Measurements from ENCODE around the gene LMF1.
"Not testable (repeated sequence)": the region's sequence is repeated elsewhere in the genome, so short reads cannot be mapped to it uniquely, and the experiment has no call there.

The LMF1 gene

DNA sequence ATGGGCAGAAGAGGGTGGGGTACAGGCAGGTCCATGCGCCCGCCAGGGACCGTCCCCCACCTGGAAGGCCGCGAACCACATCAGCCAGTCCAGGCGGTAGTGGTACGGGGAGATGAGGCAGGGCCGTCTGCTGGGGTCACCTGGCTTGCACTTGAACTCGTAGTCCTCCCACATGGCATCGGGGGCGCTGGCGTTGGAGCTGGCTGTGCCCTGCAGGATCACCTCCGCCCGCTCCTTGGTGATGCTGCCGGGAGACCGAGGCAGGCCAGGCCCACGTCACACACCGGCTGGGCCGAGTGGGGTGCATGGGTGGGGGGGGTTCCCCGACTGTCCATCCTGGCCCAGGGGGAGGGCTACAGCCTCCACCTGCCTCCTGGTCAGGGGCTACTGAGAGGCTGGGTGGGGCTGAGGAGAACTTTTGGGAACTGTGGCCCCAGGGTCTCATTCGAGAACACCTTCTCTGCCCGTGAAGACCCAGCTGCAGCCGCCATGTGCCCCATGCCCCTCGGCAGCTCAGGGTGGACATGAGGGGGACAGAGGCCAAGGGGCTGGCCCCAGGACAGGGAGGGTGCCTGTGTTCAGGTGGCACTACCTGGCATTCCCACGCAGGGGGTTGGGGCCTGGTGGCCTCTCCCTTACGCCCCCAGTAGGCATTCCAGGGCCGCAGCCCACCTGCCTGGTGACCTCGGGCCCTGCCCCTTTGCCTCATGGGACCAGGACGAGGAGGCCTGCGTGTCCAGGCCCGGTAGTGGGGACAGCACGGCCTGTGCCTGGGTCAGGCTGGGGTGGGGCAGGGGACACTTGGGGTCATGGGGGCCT, 100.8 kb downstream of the LMF1 start:
- DNase-seq (ENCODE audit: low spot score), result no peak

DNA sequence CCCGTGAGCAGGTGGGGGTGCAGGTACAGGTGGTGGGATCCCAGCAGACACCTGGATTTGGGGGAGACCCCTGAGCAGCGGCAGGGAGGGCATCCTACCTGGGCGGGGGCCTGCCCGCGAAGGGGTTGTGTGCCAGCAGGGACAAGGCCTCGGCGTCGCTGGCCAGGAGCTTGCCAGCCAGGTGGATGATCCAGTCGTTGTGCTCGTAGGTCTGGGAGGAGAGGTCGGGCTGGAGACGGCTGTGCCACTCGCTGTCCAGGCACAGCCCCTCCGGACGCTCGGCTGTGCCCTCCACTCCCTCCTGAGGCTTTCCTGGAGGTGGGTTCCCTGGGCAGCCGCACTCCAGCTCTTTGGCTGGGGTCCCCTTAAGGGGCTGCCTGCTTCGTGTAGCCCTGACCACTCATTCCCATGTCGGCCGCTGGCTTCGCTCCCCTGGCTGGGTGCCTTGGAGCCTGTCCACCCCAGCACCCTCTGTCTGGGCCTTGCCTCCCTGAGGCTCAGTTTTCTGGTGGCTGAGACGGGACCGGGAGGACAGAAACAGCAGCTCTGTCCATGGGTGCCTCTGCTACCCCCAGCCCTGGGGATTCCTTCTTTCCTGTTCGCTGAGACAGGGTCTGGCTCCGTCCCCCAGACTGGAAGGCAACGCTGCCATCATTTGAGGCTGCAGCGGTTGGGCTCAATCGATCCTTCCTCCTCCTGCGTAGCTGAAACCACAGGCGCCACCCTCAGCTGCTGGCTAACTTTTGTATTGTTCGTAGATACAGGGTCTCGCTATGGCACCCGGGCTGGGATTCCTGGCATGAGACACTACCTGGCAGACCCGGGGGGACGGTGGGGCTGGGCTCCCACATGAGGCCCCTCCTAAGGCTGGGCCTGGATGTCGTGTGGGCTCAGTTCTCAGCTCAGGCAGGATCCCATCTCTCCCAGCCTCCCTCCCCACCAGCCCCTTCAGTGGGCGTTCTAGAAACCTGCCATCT, 101.7 kb downstream of the LMF1 start:
- no peak for DNase-seq (ENCODE audit: low spot score)

DNA sequence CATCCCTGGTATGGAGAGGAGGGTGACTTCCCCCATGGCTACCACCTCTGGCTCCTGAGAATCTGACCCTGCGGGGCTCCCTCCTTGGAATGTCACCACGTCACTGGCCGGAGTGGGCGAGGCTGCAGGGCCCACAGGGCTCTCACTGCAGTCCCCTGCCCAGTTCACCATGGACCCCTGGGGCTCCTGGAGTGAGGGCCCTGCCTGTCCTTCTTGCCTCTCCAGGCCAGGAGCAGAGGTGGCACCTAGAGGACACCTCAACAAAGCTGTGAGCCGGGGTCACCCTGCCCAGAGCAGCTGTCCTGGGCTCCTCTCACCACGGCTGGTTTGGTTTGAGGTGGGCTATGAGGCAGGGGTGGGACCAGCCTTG, 102.4 kb downstream of the LMF1 start:
- no peak for DNase-seq (ENCODE audit: low spot score)

DNA sequence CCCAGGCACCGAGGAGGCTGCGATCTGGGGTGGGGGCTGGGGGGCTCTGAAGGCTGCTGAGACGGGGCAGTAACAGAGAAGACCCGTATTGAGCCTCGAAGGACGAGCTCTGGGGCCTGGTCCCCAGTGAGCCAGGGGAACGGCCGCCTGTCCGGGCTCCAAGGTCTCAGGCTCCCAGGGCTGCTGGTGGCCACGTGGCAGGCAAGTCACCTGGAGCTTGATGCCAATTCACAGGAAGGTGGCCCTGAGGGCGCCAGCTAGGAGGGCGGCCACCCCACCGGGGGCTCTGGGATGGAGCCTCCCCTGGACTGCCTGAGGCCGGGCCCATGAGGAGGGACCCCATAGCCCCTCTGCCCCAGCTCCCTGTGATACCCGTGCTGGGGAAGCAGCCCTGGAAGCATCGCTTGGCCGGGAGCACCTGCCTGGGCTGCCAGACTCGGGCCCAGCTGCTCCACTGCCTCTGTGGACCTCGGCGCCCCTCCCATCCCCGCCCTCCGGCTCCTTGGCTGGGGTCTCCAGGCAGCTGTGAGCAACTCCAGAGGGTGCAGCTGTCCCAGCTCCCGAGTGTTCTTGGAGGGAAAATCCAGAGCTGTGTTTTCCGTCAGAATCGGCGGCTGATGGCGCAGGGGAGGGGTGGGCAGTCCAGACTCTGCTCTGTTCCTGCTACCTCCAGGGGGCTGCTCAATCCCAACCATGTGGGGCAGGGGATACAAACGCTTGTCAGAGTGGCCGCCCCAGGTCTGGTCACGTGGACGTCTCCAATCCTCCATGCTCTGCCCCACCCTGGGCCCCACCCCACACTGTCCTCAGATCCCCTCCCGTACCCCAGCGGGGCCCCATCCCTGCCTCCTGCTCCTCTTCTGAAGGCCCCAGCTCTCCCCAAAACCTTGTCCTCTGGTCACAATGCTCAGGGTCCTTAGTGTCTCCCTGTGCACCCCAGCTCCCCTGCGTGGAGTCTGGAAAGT, 103.1 kb downstream of the LMF1 start:
- no peak for DNase-seq (ENCODE audit: low spot score)

DNA sequence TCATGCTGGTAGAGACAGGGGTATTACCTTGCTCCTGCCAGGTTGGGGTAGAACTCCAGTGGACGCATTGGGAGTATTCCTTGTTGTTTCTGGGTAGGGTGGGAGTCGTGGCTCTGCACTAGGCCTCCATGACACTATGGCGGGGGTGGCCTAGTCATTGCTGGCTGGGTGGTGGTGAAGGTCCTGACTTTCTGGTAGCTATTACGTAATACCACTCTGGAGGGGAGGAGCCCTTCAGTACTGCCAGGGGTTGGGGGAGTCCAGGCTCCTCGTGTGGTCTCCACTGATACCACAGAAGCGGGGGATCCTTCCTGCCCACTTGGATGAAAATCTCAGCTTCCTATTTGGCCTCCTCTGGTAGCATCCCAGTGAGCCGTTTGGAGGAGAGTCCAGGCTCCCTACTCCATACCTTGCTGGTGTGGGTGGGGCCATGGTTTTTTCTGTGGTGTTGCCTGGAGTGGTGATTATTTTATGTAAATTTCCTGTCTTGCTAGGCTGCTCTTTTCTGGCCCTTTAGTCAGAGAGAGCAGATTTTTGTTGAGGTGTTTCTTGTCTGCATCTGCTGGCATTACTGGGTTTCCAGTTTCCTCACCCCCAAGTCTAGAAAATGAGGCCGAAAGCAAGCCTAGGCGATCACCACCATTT, 104.4 kb downstream of the LMF1 start:
- DNase-seq (ENCODE audit: low spot score), result no peak

DNA sequence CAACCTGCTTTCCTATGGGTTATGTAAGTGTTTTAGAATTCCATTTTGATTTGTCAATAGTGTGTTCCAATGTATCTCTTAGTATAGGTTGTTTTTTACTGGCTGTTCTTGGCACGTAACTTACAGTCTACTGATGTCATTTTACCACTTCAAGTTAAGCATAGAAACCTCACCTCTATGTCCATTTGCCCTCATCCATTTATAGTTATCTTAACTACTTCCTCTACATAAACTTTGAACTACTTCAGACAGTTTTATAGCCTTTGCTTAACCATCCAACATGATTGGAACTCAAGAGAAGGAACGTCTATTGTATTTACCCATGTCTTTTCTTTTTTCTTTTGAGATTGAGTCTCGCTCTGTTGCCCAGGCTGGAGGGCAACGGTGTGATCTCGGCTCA, 105.8 kb downstream of the LMF1 start:
- no peak for DNase-seq (ENCODE audit: low spot score)

DNA sequence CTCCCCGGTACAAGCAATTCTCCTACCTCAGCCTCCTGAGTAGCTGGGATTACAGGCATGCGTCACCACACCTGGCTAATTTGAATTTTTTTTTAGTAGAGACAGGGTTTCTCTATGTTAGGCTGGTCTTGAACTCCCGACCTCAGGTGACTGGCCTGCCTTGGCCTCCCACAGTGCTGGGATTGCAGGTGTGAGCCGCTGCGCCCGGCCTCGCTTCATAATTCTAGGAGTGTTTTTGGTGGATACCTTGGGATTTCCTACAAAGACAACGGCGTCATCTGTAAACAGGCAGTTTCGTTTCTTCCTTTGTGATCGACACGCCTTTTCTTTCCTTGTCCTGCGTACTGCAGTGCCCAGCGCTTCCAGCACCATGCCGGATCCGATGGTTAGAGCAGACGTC, 109.3 kb downstream of the LMF1 start:
- DNase-seq (ENCODE audit: low spot score), result no peak

DNA sequence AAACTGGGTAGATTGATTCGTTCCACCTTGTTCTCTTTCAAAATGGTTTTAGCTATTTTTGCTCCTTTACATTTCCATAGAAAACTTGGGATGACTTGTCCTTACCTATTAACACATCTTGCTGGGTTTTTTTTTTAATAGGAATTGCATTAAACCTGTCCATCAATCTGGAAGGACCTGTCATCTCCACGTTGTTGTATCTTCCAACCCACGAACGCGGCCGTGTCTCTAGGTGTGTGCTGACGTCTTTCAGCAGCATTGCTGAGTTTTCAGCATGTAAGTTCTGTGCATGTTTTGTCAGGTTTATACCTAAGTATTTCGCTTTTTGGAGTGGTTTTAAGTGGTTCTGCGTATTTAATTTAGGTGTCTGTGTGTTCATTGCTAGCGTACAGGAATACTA, 109.9 kb downstream of the LMF1 start:
- no peak for DNase-seq (ENCODE audit: low spot score)

DNA sequence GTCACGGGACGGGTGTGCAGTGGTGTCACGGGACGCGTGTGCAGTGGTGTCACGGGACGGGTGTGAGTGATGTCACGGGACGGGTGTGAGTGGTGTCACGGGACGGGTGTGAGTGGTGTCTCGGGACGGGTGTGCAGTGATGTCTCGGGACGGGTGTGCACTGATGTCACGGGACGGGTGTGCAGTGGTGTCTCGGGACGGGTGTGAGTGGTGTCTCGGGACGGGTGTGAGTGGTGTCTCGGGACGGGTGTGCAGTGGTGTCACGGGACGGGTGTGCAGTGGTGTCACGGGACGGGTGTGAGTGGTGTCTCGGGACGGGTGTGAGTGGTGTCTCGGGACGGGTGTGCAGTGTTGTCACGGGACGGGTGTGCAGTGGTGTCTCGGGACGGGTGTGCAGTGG, 111.8 kb downstream of the LMF1 start:
- not testable (repeated sequence) for DNase-seq (ENCODE audit: low spot score)

DNA sequence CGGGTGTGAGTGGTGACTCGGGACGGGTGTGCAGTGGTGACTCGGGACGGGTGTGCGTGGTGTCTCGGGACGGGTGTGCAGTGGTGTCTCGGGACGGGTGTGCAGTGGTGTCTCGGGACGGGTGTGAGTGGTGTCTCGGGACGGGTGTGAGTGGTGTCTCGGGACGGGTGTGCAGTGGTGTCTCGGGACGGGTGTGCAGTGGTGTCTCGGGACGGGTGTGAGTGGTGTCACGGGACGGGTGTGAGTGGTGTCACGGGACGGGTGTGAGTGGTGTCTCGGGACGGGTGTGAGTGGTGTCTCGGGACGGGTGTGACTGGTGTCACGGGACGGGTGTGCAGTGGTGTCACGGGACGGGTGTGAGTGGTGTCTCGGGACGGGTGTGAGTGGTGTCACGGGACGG, 112.3 kb downstream of the LMF1 start:
- not testable (repeated sequence) for DNase-seq (ENCODE audit: low spot score)

DNA sequence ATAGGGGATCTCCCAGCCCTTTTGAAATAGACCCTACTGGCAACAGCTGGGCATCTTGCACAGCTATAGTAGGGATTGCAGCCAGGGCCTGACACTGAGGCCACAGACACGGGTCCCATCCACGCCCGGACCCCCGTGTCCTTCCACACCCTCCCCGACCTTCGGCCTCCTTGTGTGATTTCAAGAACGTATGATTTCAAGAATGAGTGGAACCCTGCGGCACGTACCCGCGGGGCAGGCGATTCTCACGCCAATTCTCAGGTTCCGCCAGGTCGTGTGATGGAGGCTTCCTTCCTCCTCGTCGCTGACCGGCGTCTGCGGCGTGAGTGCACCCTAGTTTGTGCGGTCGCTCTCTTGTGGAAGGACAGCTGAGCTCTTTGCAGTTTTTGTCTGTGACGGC, 114.0 kb downstream of the LMF1 start:
- DNase-seq (ENCODE audit: low spot score), result no peak

DNA sequence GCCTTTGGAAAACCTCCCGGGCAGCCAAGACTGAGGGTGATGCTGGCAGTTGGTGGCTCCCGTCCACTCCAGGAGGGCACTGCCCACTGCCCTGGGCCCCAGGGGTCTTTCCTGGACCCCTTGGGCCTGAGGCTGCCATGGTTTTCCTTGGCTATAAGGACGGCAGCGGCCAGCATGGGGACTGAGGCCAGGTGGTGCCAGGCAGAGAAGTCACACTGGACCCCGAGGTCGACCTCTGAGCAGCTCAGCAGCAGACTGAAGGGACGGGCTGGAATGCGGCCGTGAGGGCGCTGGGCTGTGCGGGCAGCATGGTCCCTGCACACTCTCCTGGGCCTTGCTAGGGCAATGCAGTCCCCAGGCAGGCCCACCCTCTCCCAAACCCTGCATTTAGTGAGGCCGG, 114.7 kb downstream of the LMF1 start:
- DNase-seq (ENCODE audit: low spot score), result no peak

DNA sequence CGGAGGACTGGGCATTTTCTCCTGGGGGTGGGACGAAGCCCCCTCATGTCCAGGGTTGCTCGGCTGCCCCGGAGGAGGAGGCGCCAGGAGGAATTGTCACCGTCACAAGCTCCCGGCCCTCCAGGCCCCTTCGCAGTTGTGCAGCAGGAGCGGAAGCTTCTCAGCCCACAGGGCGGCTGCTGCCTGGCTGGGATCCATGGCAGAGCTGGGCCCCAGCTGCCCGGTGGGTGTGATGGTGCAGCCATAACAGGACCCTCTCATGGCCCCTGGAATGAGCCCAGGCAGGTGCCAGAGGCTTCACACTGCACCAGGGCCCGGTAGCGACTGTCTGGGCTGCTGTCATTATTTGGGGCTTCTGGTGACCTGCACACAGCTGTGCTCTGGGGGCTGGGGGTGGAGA, 115.3 kb downstream of the LMF1 start:
- DNase-seq (ENCODE audit: low spot score), result no peak

DNA sequence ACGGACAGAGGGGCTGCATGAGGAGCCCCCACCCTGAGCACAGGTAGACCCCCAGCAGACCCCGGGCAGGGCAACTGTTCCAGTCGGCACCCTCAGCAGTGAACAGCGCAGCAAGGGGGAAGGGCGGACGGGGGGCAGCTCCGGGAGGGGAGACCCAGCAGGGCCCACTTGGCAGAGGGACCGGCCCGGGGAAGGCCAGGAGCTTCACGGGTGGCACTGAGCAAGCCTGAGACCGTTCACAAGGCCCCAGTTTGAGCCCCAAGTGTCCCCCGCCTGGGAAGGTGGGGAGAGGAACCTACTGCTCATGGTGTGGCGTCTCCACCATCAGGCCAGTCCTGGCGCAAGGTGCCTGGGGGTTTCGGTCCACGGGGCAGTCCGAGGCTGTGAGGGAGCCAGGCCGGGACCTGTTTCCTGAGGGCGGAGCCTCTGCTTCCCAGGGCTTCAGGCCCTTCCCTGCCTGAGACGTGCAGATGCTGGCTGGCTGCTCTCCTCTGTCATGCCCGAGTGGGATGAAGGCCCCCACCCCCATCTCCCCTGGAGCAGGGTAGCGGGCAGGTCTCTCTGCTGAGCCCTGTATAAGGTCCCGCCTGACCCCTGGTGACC, 115.9 kb downstream of the LMF1 start:
- DNase-seq (ENCODE audit: low spot score), result no peak

DNA sequence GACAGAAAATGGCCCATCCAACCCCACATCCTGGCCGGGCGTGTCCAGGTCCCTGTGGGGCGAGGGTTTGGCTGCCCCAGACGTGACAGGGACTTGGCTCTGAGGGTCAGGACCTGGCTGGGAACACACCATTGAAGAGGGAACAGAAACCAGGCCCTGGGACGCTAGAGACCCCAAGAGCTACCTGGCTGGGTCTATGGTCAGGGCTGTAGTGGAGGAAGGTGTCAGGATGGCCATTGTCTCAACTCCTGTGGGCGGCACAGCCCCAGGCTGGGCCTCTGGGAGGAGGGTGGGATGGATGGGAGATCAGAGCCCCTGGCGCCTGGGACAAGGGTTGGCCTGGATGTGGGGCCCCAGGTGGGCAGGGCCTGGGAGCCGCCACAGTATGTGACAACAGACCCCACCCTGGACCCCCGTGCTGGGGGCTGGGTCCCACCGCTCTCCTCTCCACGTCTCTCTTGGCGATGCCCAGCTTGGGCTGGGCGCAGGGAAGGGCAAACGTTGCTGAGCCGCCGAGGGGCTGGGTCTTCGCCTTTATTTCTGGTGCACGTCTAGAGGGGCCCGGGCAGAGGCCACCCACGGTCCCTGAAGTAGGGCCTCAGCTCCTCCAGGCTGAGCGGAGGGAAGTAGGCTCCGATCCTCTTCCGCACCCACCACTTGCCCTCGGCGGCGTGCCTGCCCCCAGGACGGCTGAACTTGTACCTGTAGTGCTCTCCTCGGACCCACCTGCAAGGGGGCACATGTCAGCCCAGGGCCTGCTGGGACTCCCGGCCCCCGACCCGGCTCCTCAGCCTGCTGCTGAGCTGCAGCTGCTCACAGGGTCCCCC, 116.6 kb downstream of the LMF1 start:
- no peak for DNase-seq (ENCODE audit: low spot score)

DNA sequence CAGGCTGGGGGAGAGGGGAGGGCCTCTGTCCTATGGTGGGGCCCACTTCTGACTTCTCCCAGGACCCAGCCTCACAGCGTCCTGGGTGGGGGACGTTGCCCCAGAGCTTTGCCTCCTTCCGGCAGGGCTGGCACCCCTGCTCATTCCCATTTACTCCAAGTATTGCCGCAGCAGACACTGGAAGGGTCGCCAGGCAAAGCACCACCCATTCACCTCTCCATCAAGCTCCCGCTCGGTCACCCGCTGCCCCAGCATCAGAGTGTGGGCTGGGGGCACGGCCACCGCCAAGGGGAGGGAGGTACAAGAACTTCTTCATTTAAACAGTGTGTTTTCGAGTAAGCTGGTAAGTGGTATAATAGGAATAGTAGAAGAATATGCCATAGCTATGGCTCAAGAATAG, 117.5 kb downstream of the LMF1 start:
- no peak for DNase-seq (ENCODE audit: low spot score)

DNA sequence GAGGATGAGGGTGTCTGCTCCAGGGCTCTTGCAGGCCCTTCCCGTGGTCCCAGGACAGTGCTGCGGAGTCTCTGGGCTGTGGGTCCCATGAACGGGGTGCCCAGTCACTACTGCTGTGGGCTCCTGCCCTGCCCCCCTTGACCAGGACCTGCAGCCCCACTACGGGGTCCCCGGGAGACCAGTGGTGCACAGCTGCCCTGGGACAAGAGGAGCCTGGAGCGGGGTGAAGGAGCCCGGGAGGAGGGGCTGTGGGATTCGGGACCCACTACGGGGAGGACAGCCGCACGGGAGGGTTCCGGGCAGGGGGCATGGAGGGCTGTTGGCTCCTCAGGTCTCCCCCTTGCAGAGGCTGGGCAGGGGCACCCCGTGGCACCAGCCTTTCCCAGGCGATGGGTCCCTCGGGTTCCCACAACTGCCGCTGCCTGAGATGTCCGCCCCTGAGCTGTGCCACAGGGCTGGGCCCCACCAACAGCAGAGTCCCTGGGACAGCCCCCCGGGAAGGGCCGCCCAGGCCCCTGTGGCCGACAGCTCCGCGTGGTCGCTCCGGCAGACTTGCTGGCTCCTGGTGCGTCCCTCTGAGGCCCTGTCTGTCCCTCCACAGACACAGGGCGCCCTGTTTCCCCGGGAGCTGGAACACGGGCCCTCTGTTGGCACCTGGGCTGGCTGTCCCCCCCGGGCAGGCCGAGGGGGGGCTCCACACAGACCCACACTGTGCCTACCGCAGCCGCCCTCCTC, 118.2 kb downstream of the LMF1 start:
- no peak for DNase-seq (ENCODE audit: low spot score)

DNA sequence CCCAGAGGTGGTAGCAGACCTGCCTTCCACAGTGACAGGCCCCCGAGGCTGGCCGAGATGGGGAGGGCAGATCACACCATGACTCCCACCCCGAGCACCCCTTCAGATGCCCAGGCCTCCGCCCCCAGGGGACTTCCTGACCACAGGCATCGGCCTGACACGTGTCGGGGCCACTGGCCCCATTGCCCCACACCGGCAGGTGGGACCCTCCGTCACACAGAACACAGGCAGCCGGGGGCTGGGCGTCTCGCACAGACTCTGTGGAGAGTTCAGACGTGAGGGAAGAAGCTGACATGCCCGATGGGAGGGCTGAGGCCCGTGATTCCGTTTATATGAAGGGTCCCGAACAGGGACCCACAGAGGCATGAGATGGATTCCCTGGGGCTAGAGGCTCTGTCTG, 118.9 kb downstream of the LMF1 start:
- no peak for DNase-seq (ENCODE audit: low spot score)

DNA sequence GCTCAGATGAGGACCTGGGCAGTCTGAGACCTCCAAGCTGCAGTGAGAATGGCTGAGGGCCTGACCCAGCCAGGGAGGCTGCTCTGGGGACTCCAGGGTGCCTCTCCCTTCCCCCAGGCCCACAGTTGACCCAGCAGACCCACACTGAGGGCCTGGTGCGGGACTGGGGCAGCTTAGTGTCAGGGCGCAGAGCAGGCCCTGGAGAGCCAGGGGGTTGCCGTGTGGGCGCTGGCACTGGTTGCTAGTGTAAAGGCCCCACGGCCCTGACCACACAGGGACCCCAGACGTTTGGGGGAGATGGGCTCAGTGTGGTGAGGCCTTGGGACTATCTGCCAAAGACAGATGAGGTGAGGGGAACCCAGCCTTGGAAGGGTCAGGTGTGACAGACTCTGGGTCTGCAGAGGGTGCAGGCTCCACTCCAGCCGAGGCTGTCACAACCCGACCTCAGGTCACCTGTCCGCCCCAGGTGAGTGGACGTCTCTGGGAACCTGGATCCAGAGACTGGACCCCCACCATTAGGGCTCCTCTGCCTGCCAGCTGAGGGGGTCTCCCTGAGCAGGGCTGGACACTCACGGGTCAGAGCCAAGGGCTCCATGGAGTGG, 119.5 kb downstream of the LMF1 start:
- no peak for DNase-seq (ENCODE audit: low spot score)

Data from HuH-7.5 (cell line).